Panc1 (cell line): ENCODE data around the gene DKK2.

Experiments
- CTCF ChIP-seq: fragments of 450-650 bp; IDR thresholded peaks from 2 replicates; pipeline ENCODE4 v1.5.1; 2017; ENCODE audit warnings: mild to moderate bottlenecking
- POLR2AphosphoS5 ChIP-seq: IDR thresholded peaks from 2 replicates; pipeline ENCODE4 v1.6.1; 2012; ENCODE audit warnings: mild to moderate bottlenecking, low read depth, low read length, moderate library complexity
- REST ChIP-seq, 2 experiments: IDR thresholded peaks; 2 replicates each; pipeline ENCODE4 v1.6.1; 2011 to 2012; ENCODE audit warnings: low read depth in 2 of 2, control low read depth in 1 of 2, low read length in 1 of 2, mild to moderate bottlenecking in 1 of 2, moderate library complexity in 1 of 2; ENCODE audit not compliant: insufficient read depth in 1 of 2
- SIN3A ChIP-seq: IDR thresholded peaks from 2 replicates; pipeline ENCODE4 v1.6.1; 2012; ENCODE audit warnings: low read depth, mild to moderate bottlenecking, low read length, moderate library complexity, borderline replicate concordance; ENCODE audit not compliant: insufficient read depth
- TCF7L2 ChIP-seq: IDR thresholded peaks from 2 replicates; pipeline ENCODE4 v1.6.1; 2011; ENCODE audit warnings: mild to moderate bottlenecking, low read depth, low read length, inconsistent platforms

- TF ChIP-seq CTCF (no peak), TCF7L2 (no peak), POLR2AphosphoS5 (no peak), REST (IDR thresholded peaks at IDR 0.05; ENCODE audit: insufficient read depth in 1 of 2, low read depth in 2 of 2, low read length in 1 of 2) (no peak), SIN3A (no peak)
Observed at GRCh38 chr4:107036584-107037198, 578 bp upstream of the DKK2 start.
